Measurements from ENCODE around the gene RNF128.
A peak's percentile ranks its signal among the peaks of the same experiment; 100 is the strongest.
"Not testable (repeated sequence)": the region's sequence is repeated elsewhere in the genome, so short reads cannot be mapped to it uniquely, and the experiment has no call there.

The RNF128 gene

DNA sequence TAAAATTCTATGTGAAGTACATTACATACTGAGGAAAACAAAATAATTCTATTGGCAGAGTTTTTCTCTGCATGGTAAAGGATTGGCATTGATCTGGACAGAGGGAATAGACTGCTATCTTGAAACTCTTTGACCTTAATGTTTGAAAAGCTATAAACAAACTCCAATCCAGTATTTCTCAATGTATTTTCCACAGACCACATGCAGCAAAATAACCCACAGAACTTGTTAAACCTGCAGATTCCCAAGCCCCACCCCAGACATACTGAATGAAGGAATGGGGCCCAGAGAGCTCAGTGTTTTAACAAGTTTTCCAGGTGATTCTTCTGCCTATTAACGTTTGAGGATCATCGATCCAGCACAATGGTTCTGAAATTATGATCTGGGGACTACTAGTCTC, 15.7 kb downstream of the RNF128 start:
- Histone ChIP-seq H3K9me3 (ENCODE audit: control insufficient read depth in 1 of 2, low read length in 2 of 2) (no peaks in the 10 kb centered on the region), H3K36me3 (ENCODE audit: control insufficient read depth in 1 of 2, insufficient read depth in 2 of 2, low read length in 2 of 2) (no peaks in the 10 kb centered on the region), H3K4me1 (ENCODE audit: control insufficient read depth in 1 of 2, insufficient read depth in 2 of 2, low read length in 2 of 2) (no peaks in the 10 kb centered on the region), H3K27ac (ENCODE audit: low read depth, low read length) (no peak overlapping the region), H3K27me3 (ENCODE audit: control insufficient read depth in 1 of 2, insufficient read depth in 2 of 2, low read length in 2 of 2) (no peaks in the 10 kb centered on the region), H3K4me3 (ENCODE audit: low read depth in 1 of 2, low read length in 2 of 2) (no peak overlapping the region), H3K9ac (ENCODE audit: low read depth in 1 of 2, low read length in 2 of 2) (no peak overlapping the region)

DNA sequence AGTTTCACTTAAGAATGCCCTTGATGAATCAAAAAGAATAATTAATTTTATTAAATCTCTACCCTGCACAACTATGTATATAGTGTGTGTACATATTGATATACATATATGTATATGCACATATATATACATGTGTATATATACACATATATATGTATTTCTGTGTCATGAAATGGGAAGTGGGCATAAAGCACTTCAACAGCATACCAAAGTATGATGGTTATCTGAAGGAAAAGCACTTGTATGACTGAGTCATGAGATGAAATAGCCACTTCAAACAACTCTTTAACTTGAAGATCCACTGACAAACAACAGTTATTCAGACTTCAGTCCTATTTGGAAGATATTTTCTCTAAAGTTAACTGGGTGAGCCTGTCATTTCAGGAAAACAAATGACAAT, 16.3 kb downstream of the RNF128 start:
- H3K9me3 ChIP-seq (ENCODE audit: control insufficient read depth in 1 of 2, low read length in 2 of 2), result no peaks in the 10 kb centered on the region
- H3K4me1 ChIP-seq (ENCODE audit: control insufficient read depth in 1 of 2, insufficient read depth in 2 of 2, low read length in 2 of 2), result no peaks in the 10 kb centered on the region
- H3K9ac ChIP-seq (ENCODE audit: low read depth in 1 of 2, low read length in 2 of 2), result no peak overlapping the region
- H3K4me3 ChIP-seq (ENCODE audit: low read depth in 1 of 2, low read length in 2 of 2), result no peak overlapping the region
- H3K27ac ChIP-seq (ENCODE audit: low read depth, low read length), result no peak overlapping the region
- H3K27me3 ChIP-seq (ENCODE audit: control insufficient read depth in 1 of 2, insufficient read depth in 2 of 2, low read length in 2 of 2), result no peaks in the 10 kb centered on the region
- H3K36me3 ChIP-seq (ENCODE audit: control insufficient read depth in 1 of 2, insufficient read depth in 2 of 2, low read length in 2 of 2), result no peaks in the 10 kb centered on the region

DNA sequence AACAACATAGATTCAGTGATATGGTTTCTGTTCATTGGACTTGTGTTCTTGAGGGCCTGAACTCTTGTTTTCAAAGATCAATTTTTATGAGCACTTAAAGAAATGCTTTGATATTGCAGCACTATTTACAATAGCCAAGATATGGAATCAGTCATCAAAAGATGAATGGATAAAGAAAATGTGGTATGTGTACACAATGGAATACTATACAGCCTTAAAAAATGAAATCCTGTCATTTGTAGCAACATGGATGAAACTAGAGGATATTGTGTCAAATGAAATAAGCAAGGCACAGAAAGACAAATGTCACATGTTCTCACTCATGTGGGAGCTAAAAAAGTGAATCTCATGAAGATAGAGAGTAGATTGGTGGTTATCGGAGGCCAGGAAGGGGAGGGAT, 21.9 kb downstream of the RNF128 start:
- H3K9me3 ChIP-seq (ENCODE audit: control insufficient read depth in 1 of 2, low read length in 2 of 2), result no peaks in the 10 kb centered on the region
- H3K27ac ChIP-seq (ENCODE audit: low read depth, low read length), result no peak overlapping the region

DNA sequence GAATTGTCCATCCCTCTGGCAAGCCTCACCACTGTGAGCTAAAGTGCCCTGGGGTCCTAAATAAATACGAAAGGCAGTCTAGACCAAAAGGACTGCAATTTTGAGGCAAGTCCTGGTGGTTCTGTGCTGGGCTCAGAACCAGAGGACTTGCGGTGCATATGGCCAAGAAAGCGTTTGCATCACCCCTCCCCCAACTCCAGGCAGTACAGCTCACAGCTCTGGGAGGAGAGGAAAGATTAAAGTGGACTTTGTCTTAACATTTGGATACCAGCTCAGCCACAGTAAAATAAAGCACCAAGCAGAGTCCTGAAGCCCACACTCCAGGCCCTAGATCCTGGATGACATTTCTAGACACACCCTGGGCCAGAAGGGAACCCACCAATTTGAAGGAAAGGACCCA, 24.9 kb downstream of the RNF128 start:
- H3K36me3 ChIP-seq (ENCODE audit: control insufficient read depth in 1 of 2, insufficient read depth in 2 of 2, low read length in 2 of 2), result no peaks in the 10 kb centered on the region
- H3K27me3 ChIP-seq (ENCODE audit: control insufficient read depth in 1 of 2, insufficient read depth in 2 of 2, low read length in 2 of 2), result no peaks in the 10 kb centered on the region
- H3K9ac ChIP-seq (ENCODE audit: low read depth in 1 of 2, low read length in 2 of 2), result no peak overlapping the region
- H3K27ac ChIP-seq (ENCODE audit: low read depth, low read length), result no peak overlapping the region
- no peaks in the 10 kb centered on the region for H3K4me1 ChIP-seq (ENCODE audit: control insufficient read depth in 1 of 2, insufficient read depth in 2 of 2, low read length in 2 of 2)
- H3K4me3 ChIP-seq (ENCODE audit: low read depth in 1 of 2, low read length in 2 of 2), result no peak overlapping the region
- no peaks in the 10 kb centered on the region for H3K9me3 ChIP-seq (ENCODE audit: control insufficient read depth in 1 of 2, low read length in 2 of 2)

More for the DNA sequence above, 21.9 kb downstream of the RNF128 start:
- Histone ChIP-seq H3K36me3 (ENCODE audit: control insufficient read depth in 1 of 2, insufficient read depth in 2 of 2, low read length in 2 of 2) (no peaks in the 10 kb centered on the region), H3K4me3 (ENCODE audit: low read depth in 1 of 2, low read length in 2 of 2) (no peak overlapping the region), H3K4me1 (ENCODE audit: control insufficient read depth in 1 of 2, insufficient read depth in 2 of 2, low read length in 2 of 2) (no peaks in the 10 kb centered on the region), H3K9ac (ENCODE audit: low read depth in 1 of 2, low read length in 2 of 2) (no peak overlapping the region), H3K27me3 (ENCODE audit: control insufficient read depth in 1 of 2, insufficient read depth in 2 of 2, low read length in 2 of 2) (no peaks in the 10 kb centered on the region)

DNA sequence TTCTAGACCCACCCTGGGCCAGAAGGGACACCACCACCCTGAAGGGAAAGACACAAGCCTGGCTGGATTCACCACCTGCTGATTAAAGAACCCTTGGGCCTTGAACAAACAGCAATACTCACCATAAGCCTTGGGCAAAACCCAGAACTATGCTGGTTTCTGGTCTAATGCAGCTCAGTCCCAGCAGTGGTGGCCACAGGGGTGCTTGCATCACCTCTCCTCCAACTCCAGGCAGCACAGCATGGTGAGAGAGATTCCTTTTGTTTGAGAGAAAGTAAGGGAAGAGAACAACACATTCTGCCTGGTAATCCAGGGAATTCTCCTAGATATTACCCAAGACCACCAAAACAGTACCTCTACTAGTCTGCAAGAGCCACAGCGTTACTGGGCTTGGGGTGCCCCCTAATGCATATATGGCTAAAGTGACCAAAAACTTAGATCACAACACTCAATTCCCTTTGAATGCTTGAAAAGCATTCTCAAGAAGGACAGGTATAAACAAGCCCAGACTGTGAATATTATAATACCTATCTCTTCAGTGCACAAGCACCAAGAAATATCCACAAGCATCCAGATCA, 25.7 kb downstream of the RNF128 start:
- Histone ChIP-seq H3K9ac (ENCODE audit: low read depth in 1 of 2, low read length in 2 of 2) (no peak overlapping the region), H3K36me3 (ENCODE audit: control insufficient read depth in 1 of 2, insufficient read depth in 2 of 2, low read length in 2 of 2) (no peaks in the 10 kb centered on the region), H3K9me3 (ENCODE audit: control insufficient read depth in 1 of 2, low read length in 2 of 2) (no peaks in the 10 kb centered on the region), H3K27ac (ENCODE audit: low read depth, low read length) (no peak overlapping the region), H3K27me3 (ENCODE audit: control insufficient read depth in 1 of 2, insufficient read depth in 2 of 2, low read length in 2 of 2) (no peaks in the 10 kb centered on the region), H3K4me1 (ENCODE audit: control insufficient read depth in 1 of 2, insufficient read depth in 2 of 2, low read length in 2 of 2) (no peaks in the 10 kb centered on the region), H3K4me3 (ENCODE audit: low read depth in 1 of 2, low read length in 2 of 2) (no peak overlapping the region)

DNA sequence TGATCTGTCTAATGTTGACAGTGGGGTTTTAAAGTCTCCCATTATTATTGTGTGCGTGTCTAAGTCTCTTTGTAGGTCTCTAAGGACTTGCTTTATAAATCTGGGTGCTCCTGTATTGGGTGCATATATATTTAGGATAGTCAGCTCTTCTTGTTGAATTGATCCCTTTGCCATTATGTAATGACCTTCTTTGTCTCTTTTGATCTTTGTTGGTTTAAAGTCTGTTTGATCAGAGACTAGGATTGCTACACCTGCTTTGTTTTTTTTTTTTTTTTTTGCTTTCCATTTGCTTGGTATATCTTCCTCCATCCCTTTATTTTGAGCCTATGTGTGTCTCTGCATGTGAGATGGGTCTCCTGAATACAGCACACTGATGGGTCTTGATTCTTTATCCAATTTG, 42.8 kb downstream of the RNF128 start:
- not testable (repeated sequence) for H3K4me3 ChIP-seq (ENCODE audit: low read depth in 1 of 2, low read length in 2 of 2); H3K4me1 ChIP-seq (ENCODE audit: control insufficient read depth in 1 of 2, insufficient read depth in 2 of 2, low read length in 2 of 2); H3K9me3 ChIP-seq (ENCODE audit: control insufficient read depth in 1 of 2, low read length in 2 of 2); H3K27me3 ChIP-seq (ENCODE audit: control insufficient read depth in 1 of 2, insufficient read depth in 2 of 2, low read length in 2 of 2); H3K36me3 ChIP-seq (ENCODE audit: control insufficient read depth in 1 of 2, insufficient read depth in 2 of 2, low read length in 2 of 2); H3K9ac ChIP-seq (ENCODE audit: low read depth in 1 of 2, low read length in 2 of 2); H3K27ac ChIP-seq (ENCODE audit: low read depth, low read length)

DNA sequence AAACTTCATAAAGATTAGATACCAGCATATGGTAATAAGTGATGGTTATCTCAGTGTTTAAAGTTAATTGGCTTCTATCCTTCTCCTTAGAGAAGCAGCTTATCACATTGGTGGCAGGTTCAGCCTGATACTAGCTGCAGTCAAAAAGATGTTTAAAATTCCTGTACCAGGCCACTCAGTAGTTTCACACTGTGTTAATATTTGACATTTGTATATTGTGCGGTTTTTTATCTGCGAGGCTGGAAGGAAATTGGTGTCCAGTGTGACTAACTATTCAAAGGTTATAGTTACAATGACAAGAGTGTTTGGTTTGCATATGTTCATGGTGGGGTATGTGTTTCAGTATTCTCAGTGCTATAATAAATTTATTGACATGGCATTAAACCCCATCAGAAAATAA, 48.5 kb downstream of the RNF128 start:
- Histone ChIP-seq H3K27me3 (ENCODE audit: control insufficient read depth in 1 of 2, insufficient read depth in 2 of 2, low read length in 2 of 2) (no peaks in the 10 kb centered on the region), H3K4me1 (ENCODE audit: control insufficient read depth in 1 of 2, insufficient read depth in 2 of 2, low read length in 2 of 2) (no peaks in the 10 kb centered on the region), H3K9me3 (ENCODE audit: control insufficient read depth in 1 of 2, low read length in 2 of 2) (no peaks in the 10 kb centered on the region), H3K36me3 (ENCODE audit: control insufficient read depth in 1 of 2, insufficient read depth in 2 of 2, low read length in 2 of 2) (no peaks in the 10 kb centered on the region), H3K9ac (ENCODE audit: low read depth in 1 of 2, low read length in 2 of 2) (no peak overlapping the region), H3K4me3 (ENCODE audit: low read depth in 1 of 2, low read length in 2 of 2) (no peak overlapping the region), H3K27ac (ENCODE audit: low read depth, low read length) (no peak overlapping the region)

DNA sequence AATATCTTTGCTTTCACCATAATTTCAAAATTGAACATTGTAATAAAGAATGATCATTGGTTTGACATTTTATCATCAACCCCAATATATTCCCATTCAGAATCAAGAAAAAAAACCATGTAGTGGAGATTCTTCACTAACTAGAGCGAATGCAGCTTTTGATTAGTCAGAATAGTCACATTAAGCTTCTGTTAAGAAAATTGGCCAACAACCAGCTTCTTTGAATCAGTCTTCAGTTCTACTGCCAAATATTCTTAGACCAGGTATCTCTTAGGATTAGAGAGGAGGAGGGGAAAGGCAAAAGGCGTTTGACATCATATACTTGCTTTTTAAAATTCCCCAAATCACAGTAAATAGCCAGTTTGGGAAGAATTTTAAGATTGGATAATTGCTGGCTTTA, 53.8 kb downstream of the RNF128 start:
- Histone ChIP-seq H3K4me3 (ENCODE audit: low read depth in 1 of 2, low read length in 2 of 2) (peak overlapping the region in 1 of 2 donors; percentile 15), H3K27ac (ENCODE audit: low read depth, low read length) (no peak overlapping the region), H3K36me3 (ENCODE audit: control insufficient read depth in 1 of 2, insufficient read depth in 2 of 2, low read length in 2 of 2) (no peaks in the 10 kb centered on the region), H3K9me3 (ENCODE audit: control insufficient read depth in 1 of 2, low read length in 2 of 2) (no peaks in the 10 kb centered on the region), H3K4me1 (ENCODE audit: control insufficient read depth in 1 of 2, insufficient read depth in 2 of 2, low read length in 2 of 2) (peaks cover 0 to 6% of the 10 kb centered on the region in 2 donors), H3K9ac (ENCODE audit: low read depth in 1 of 2, low read length in 2 of 2) (no peak overlapping the region), H3K27me3 (ENCODE audit: control insufficient read depth in 1 of 2, insufficient read depth in 2 of 2, low read length in 2 of 2) (no peaks in the 10 kb centered on the region)

DNA sequence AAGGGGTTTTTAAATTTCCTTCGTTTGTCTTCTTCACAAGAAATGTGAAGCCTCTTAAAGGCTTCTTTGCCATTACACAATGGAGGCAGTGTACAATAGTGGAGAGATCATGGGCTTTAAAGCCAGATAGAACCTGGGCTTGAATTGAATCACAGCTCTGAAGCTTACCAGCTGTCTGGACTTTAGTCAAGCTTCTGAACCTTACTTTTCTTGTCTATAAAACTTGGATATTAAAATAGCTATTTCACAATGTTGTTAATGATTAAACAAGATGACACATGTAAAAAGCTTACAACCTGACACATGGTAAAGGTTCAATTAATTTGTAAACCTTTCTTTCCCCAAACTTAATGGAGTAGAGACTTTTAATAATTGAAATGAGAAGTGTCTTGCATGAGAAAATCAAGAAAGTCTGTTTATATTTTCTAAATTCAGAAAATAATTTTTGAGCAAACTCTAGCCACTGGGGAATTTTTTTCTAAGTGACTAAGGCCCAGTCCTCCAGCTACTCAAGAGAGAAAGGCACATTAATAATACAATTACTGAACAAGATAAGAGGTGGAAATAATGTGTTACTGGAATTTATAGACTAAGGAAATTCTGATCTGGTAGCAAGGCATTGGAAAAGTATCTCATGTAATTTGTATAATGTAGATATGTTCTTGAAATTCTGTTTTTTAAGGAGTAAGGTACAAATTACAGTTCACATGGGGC, 54.3 kb downstream of the RNF128 start:
- no peaks in the 10 kb centered on the region for H3K36me3 ChIP-seq (ENCODE audit: control insufficient read depth in 1 of 2, insufficient read depth in 2 of 2, low read length in 2 of 2)
- H3K4me1 ChIP-seq (ENCODE audit: control insufficient read depth in 1 of 2, insufficient read depth in 2 of 2, low read length in 2 of 2), result peaks cover 0 to 6% of the 10 kb centered on the region in 2 donors
- no peak overlapping the region for H3K27ac ChIP-seq (ENCODE audit: low read depth, low read length)
- H3K9me3 ChIP-seq (ENCODE audit: control insufficient read depth in 1 of 2, low read length in 2 of 2), result no peaks in the 10 kb centered on the region
- H3K4me3 ChIP-seq (ENCODE audit: low read depth in 1 of 2, low read length in 2 of 2), result peak overlapping the region in 1 of 2 donors; percentile 15
- no peak overlapping the region for H3K9ac ChIP-seq (ENCODE audit: low read depth in 1 of 2, low read length in 2 of 2)
- H3K27me3 ChIP-seq (ENCODE audit: control insufficient read depth in 1 of 2, insufficient read depth in 2 of 2, low read length in 2 of 2), result no peaks in the 10 kb centered on the region

DNA sequence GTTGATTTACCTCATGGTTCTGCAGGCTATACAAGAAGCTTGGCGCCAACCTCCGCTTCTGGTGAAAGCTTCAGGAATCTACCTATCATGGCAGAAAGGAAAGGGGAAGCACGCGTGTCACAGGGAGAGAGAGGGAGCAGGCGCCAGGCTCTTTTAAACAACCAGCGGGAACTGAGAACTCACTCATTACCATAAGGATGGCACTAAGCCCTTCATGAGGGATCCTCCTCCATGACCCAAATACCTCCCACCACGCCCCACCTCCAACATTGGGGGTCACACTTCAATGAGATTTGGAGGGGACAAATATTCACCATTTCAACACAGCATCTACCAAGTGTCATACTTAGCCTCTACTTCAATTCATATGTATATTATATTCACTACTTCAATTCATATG, 57.2 kb downstream of the RNF128 start:
- Histone ChIP-seq H3K27me3 (ENCODE audit: control insufficient read depth in 1 of 2, insufficient read depth in 2 of 2, low read length in 2 of 2) (no peaks in the 10 kb centered on the region), H3K9ac (ENCODE audit: low read depth in 1 of 2, low read length in 2 of 2) (no peak overlapping the region), H3K4me3 (ENCODE audit: low read depth in 1 of 2, low read length in 2 of 2) (no peak overlapping the region), H3K9me3 (ENCODE audit: control insufficient read depth in 1 of 2, low read length in 2 of 2) (no peaks in the 10 kb centered on the region), H3K27ac (ENCODE audit: low read depth, low read length) (no peak overlapping the region), H3K36me3 (ENCODE audit: control insufficient read depth in 1 of 2, insufficient read depth in 2 of 2, low read length in 2 of 2) (no peaks in the 10 kb centered on the region), H3K4me1 (ENCODE audit: control insufficient read depth in 1 of 2, insufficient read depth in 2 of 2, low read length in 2 of 2) (peaks cover 0 to 6% of the 10 kb centered on the region in 2 donors)
